GM19238 (cell line): ENCODE measurements around the gene BCL10.
A peak's percentile ranks its signal among the peaks of the same experiment; 100 is the strongest.
"Not testable (repeated sequence)": the region's sequence is repeated elsewhere in the genome, so short reads cannot be mapped to it uniquely, and the experiment has no call there.

Source experiments
- DNase-seq: peaks from one replicate; pipeline ENCODE4 v3.0.0; 2011; ENCODE audit warnings: low spot score; ENCODE audit not compliant: insufficient read length

BCL10 gene

DNA sequence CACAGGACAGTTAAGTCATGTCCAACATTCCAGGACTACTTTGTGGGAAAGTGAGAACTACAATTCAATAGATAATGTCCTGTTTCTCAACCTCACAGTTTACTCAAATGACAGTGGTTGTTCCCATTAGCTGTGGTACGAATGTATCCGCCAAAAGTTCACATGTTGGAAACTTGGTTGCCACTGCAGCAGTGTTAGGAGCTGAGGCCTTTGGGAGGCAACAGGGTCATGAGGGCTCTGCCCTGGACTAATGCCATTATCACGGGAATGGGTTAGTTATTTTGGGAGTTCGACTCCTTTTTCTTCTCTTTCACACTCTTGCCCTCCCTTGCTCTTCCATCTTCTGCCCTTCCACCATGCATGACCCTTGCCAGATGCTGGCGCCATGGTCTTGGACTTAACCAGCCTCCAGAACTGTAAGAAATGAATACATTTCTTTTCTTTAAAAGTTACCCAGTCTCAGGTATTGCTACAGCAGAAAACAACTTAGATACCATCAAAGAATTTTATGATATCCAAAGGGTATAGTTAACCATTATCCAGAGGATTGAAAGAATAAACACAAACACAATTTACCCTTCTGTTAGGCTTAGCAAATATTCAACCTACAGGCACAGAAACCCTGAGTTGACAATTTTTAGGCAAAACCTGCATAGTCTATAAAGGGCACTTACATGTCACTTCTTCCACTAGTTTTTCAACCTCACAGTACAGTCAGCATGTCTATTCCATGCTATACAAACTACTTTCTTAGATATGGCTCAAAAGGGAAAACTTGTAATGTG, 7.4 kb downstream of the BCL10 start:
- DNase-seq, result no peak

DNA sequence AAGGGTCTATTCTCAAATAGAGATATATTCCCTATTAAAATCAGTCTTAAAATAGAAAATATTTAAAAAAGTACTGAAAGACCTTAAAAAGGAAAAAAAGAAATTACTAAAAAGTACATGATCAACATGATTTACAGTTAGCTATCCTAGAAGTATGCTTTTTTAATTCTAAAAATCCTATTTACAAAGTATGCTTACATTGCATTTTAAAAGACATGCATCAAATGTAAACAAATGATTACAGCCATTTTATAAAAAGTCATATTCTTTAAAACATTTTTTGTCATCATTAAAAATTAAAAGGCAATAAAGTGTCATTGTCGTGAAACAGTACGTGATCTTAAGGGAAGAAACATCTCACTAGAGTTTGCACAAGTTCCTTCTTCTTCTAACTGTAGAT, 9.1 kb downstream of the BCL10 start:
- DNase-seq, result no peak

DNA sequence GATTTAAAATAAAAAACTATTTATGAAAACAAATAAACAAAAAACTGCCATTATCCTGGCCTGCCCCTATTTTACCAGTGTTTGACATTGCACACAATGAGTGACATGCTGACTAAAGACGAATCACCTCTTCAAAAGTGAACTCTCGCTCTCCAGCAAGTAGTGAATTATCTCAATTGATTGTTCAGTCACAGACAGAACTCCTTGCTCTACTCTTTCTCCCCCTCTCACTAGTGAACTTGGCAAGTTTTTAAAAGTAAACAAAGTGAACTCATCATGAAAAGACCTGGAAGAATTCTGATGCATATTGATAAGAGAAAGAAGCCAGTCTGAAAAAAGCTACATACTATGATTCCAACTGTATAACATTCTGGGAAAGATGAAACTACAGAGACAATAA, 12.3 kb downstream of the BCL10 start:
- DNase-seq, result no peak

DNA sequence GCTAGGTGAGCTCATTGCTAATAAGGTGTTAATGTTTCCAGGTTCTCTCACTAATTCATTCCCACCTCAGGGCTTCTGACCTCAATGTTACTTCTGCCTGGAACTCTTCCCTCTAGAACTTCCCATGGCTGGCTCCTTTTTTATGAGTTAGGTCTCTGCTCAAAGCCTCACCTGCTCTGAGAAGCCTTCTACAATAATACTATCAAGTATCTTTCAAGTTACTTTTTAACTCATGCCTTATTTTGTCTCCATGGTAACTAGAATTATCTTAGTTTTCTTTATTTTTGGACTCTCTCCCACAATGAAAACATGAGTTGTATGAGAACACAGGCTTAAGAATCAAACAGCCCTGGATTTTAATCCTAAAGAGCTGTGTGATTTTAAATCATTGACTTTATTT, 13.4 kb downstream of the BCL10 start:
- DNase-seq, result no peak

DNA sequence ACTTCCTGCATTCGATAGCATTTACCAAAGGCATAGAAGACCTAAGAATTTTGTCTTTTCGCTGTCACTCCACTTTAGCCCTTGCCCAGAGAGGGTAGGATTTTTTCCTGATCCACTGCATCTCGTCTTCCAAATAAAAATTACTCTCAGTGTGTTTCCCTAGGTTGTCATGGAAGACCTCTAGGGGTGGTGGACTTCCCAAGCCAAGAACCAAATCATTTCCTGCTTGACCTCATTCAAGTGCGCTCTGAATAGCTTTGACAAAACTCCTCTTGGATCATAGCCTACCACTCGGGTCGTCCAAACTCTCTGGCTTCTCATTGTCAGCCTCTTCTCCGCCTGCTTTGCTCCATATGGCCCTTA, 16.5 kb downstream of the BCL10 start:
- DNase-seq, result no peak

DNA sequence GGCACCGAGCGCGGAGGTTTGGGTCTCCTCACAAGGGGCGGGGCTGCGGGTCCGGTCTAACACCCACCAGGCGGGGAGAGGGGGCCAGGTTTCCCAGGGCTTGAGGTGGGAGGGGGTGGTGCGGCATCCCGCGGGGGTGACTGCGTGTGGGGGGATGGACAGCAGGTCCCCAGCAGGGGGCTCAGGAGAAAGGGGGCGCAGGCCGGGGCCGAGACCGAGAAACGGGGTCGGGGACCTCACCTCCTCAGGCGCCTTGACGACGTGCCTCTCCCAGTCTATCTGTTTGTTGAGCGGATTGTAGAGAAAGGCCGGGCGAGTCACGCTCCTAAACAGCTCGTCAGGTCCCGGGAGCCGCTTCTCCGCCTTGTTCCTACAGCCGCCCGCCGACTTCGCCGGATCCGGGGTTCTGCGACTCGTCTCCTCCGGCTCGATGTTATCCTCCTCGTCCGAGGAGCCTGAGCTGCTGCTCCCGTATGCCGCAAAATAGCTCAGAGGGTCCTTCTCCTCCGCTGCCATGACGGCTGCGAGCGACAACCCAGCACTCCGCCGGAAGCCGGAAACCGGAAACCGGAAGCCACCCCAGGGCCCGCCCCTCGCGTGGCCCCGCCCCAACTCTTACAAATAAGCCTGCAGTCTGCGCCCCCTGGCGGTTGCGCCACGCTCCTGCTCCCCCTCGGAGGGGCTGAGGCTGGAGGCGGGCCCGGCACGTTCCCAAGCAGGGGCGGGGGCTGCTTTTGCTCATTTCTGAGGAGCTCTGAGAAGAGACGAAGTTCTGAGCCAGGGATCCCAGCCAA, 17.1 kb downstream of the BCL10 start, which contains the start of gene C1orf52:
Gene C1orf52 (minus strand): TSS at position 545 of the 794 bp plus-strand sequence. CDS start 29 bp downstream, at position 516.
- peak; percentile 74 for DNase-seq

DNA sequence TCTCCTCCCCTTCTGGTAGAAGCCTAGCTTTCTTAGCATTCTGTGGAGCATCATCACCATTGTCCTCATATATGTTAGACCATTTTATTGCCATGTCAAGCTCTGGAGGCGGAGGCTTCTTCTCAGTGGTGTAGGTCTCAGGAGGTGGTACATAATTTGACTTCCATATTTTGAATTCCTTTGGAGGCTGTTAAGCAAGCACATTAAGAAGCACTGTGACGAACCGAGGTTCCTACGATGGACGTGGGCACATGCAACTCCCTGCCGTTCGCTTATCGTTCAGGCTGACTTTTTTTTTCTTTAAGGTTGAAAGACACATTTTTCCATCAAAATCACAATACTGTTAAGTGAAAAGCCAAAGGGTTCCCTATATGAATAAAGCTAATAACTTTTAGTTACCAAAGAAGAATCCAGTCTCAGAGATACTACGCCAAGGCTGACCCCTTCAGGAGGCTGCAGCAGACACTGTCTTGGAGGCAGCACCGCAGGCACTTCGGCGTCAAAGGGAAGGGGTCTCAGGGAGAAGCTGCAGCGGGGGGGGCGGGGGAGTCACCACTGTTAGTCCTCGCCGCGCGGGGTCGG, 17.8 kb downstream of the BCL10 start:
- no peak for DNase-seq

DNA sequence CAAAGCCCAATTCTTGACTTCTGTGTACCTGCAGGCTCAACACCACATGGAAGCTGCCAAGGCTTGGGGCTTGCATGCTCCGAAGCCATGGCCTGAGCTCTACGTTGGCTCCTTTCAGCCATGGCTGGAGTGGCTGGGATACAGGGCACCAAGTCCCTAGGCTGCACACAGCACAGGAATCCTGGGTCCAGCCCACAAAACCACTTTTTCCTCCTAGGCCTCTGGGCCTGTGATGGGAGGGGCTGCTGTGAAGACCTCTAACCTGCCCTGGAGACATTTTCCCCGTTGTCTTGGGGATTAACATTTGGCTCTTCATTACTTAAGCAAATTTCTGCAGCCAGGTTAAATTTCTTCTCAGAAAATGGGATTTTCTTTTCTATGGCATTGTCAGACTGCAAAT, 27.4 kb downstream of the BCL10 start:
- DNase-seq, result not testable (repeated sequence)

DNA sequence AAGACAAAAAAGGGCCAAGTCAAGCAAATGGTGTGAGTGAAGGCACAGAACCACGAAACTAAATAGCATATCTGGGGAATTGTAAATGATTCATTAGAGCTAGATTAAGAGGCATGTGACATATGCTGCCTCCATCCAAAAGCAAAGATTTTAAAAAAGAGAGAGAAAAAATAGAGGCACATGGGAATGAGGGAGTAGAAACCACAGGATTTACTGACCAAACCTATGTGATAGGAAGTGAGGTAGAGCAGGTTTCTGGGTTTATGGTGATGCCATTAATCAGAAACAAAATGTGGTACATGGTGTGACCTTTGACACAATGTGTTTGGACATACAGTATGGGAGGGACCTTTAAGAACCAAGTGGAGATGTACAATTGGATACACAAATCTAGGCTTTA, 30.5 kb downstream of the BCL10 start:
- DNase-seq, result no peak

DNA sequence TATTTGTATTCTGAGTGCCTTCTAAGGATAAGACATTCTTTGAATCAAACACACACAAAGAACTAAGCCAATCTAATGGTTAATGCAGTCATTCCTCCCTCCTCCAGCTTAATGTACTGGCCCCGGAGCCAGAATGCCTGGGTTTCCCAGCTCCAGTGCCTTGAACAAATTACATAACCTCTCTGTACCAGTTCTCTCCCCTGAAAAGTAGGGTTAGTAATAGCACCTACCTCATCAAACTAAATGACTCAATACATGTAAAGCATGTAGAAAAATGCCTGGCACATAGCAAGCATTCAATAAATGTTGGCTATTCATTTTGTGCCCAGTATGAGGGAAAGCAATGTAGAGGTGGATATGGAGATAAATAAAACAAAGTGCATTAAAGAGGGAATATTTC, 31.0 kb downstream of the BCL10 start:
- DNase-seq, result no peak

DNA sequence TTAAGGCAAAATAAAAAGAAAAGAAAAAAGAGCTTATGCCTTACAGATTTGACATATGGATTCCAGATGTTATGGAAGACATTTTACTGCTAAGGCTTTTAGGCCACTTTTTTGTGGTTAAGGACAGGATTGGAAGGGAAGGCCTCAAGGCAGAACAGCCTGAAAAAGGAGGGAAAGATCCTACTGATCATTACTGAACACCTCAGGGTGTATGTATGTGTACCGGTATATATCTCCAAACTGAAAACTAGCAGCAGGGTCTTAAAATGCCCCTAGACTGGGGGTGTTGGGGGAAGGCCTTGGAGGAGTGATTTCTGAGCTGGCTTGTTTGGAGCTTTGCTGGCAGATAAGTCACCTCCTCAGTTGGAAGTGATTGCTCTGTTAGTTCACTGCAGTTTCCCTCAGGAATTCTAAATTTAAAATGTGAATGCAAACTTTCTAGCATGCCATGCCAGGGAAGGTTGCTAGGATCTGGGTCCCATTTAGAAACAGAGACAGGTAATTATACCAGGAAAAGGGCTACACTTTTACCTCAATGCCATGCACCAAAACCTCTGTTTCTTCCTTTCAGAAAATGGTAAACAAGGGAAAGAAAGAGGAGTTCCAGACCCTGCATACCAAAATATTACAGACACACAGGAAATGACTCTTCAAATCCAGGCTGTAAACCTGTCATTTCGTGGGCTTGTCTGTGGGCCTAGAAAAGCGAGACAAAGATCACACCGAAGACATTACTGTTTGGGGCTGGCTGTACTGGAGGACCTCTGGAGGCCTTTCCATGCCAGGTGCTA, 32.0 kb downstream of the BCL10 start:
- no peak for DNase-seq

DNA sequence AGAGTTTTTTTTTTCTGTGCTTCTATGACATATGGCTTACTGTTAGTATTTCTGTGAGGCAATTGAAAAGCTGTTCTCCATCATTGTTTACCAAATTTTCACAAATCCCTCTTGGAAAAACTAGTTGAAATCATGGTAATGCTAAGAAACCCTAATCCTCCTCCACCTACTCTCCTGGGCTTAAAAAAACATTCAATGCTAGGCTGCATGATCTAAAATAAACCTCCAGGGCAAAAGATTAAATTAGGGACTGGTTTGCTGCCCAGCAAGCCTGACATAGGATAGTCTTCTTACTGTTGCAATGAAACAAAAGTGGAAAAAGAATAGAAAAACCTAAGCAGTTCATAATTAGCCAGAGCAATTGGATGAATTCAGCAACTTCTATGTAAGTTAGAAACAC, 33.1 kb downstream of the BCL10 start:
- DNase-seq, result no peak

DNA sequence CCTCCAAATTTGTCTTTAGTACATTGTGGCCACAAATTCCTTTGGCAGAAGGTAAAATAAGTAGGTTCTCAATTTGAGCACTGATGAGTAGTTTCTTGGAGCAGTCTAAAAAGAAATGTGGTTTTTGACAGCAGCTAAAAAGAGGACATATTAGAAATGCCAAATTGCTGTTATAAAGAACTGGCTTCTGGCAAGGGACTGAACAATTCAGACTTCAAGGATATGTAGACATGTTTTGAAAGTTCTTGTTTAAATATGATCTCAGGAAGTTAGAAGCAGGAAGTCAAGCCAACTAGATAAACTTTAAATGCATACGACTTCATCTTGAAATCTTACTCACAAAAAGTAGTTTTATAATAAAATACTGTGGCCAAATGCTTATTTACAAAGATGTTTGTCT, 35.8 kb downstream of the BCL10 start:
- no peak for DNase-seq

DNA sequence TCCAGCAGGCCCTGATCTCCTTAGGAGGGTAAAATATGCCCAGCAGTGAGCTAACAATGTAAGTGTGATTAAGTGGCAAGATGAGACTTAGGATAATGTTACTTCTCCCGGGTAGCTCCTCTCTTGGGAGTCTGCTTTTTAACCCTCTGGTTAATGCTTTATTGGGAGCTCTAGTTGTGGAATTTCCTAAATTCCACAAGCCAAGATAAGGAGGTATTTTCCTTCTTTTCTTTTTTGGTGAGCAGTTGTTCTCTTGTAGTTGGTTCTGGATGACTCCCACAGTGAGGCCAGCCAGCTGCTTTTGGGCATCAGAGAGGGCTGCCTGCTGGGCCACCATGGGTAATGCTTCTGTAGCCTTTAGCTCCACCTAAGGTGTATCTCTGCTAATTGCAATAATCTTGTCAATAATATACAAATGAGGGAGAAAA, 36.2 kb downstream of the BCL10 start:
- DNase-seq, result no peak

DNA sequence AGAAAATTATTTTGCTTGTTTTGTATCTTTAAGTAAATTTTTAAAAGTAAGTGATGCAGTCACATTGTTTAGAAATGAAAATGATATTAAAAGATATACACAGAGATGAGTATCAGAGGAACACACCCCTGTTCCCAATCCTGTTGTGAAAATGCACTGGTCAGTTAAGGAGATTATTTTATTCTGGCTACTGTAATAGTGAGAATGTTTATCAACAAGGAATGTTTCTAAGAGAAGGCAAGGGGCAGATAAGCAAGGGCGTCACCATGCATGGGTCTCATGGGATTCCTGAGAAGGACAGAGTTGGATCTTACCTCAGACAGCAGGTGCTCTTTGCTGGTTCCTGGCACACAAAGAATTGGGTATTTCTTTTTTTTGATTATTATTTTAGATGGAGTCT, 38.8 kb downstream of the BCL10 start:
- no peak for DNase-seq

DNA sequence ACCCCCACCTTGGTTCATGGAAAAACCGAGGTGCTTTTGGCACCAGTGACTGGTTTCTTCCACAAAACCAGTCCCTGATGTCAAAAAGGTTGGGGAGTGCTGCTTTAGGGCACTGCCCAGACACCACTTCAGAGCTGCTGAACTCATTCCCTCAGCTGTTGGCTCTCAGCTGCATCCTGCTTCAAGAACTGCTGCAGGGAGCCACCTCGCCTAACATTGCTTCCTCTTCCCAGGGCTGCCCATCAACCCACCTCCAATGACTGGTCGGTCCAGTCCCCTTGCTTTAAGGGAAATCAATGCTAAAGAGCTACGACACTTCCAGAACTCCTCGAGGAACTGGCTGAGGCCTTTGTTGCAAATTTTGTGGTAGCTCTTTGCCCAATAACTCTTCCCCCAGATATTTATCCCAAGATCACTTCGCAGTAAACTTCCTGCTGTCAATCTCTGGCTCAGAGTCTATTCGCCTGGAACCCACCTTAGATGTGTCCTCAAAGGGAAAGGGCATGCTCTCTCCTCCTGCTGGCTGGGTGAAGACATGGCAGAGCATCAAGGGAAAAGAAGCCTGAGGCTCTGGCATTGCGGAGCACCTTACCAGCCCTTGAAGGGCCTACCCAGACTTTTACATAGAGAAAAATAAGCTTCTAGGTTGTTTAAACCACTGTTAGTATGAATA, 46.0 kb downstream of the BCL10 start:
- DNase-seq, result no peak

DNA sequence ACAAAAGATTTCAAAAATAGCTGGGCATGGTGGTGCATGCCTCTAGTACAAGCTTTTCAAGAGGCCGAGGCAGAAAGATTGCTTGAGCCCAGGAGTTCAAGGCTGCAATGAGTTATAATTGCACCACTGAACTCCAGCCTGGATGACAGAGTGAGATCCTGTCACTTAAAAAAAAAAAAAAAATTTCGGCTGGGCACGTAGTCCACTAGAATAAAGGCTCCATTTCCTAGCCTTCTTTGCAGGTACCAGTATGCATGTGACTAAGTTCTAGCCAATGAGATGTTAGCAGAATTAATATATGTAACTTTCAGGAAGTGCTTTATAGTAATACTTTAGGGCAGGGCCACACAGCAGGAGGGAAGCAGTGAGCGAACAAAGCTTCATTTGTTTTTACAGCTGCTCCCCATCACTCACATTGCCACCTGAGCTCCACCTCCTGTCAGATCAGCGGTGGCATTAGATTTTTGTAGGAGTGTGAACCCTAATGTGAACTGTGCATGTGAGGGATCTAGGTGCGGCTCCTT, 46.8 kb downstream of the BCL10 start:
- no peak for DNase-seq

DNA sequence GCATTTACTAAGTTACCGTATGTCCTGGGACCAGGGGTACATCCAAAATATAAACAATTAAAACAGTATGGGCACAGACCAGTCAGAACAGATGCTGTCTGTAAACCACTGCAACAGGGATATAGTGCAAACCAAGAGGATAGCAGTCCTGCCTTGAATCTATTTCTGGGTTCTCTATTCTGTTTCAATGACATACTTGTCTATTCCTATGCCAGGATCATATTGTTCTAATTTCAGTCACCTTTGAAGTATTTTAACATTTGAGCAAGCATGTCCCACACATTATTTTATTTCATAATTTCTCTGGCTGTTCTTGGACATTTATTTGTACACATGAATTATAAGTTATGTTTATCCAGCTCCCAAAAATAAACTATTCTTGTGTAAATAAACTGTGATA, 47.5 kb downstream of the BCL10 start:
- no peak for DNase-seq

DNA sequence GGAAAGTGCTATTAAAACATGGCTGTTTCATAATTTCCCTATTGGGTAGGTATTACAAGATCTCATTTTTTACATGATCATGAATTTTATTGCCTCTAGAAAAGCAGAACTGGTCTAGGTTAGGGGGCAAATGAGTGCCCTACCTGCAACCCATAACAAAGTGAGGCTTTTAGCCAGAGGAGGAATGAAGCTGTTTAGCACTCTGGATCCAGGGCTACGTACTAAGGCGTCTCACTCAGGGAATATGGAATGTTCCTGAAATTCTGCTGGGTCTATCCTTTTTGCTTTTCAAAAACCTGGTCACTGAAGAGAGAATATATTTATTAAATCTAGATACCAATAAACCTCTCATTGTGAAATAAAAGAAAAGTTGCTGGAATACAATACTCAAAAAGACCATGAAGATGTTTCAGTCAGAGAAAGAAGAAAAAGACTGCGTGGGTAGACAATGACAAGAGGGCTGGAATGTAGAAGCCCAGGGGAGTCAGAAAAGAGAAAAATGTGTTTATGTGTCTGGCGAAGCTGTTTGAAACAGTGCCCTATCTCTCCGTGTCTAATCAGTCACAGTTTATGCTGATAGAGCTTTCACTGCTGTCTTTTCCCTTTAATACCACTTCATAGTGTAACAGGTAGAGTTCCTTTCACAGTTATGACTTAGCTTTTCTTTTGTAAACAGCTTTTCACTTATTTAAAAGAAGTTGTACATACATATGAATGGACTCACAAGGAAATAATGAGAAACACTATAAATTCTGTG, 50.6 kb downstream of the BCL10 start:
- no peak for DNase-seq
